B cell (primary cell): ENCODE measurements around the gene CAPNS1.

Experiments used
- EZH2 ChIP-seq: IDR thresholded peaks from 2 replicates; pipeline ENCODE4 v1.6.1; 2012; ENCODE audit warnings: borderline replicate concordance, low read depth, mild to moderate bottlenecking, moderate library complexity, low read length; ENCODE audit not compliant: insufficient read depth, poor library complexity, severe bottlenecking
- TF ChIP-seq, protein P1 (sequence below): fragments of 200-600 bp; IDR thresholded peaks from one replicate; pipeline ENCODE4 v1.8.0; 2022; ENCODE audit warnings: antibody characterized with exemption, mild to moderate bottlenecking

DNA sequence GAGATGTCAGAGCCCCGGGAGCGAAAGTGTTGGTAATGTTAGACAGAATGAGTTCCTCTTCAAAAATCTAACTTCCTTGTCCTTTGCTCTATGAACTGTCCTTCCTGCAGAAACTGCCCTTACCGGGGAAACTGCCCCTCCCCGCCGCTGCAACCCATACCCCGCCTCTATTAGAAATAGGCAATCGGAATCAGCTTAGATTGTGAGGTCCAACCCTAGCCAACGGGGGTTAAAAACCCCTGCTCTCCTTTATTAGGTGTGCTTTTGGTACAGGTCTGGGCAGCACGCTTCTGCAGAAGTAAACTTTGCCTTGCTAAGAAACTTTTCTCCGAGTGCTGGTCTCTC lies 11.5 kb upstream of the CAPNS1 start:
- TF ChIP-seq, protein P1, sequence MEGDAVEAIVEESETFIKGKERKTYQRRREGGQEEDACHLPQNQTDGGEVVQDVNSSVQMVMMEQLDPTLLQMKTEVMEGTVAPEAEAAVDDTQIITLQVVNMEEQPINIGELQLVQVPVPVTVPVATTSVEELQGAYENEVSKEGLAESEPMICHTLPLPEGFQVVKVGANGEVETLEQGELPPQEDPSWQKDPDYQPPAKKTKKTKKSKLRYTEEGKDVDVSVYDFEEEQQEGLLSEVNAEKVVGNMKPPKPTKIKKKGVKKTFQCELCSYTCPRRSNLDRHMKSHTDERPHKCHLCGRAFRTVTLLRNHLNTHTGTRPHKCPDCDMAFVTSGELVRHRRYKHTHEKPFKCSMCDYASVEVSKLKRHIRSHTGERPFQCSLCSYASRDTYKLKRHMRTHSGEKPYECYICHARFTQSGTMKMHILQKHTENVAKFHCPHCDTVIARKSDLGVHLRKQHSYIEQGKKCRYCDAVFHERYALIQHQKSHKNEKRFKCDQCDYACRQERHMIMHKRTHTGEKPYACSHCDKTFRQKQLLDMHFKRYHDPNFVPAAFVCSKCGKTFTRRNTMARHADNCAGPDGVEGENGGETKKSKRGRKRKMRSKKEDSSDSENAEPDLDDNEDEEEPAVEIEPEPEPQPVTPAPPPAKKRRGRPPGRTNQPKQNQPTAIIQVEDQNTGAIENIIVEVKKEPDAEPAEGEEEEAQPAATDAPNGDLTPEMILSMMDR, result no peak
- TF ChIP-seq EZH2, result no peak
